CD4-positive, alpha-beta T cell treated with Interleukin-1 beta for 1 hour (primary cell): Measurements from ENCODE around the gene SRSF11.

Experiments used
- DNase-seq, 2 donors: peaks; one replicate each; pipeline ENCODE4 v3.0.0-alpha.2; 2020 to 2022

The SRSF11 gene

DNA sequence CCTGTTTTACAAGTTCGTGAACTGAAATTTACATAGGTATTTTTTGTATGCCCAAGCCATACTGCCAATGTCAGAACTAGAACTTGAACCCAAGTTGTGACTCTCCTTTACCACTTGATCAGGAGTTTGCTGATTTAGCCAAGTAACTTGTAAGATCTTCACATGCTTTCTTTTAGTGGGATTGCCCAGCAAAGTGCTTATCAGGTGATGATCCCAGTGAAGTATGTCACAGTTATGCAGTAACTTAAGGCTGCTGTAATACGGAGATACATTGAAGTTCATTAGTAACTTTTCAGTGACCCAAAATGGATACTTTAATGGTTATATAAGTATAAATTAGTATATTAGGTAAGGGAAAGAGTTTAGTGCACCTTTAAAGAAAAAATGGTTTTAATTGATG lies 3.8 kb downstream of the SRSF11 start:
- no peak for DNase-seq

DNA sequence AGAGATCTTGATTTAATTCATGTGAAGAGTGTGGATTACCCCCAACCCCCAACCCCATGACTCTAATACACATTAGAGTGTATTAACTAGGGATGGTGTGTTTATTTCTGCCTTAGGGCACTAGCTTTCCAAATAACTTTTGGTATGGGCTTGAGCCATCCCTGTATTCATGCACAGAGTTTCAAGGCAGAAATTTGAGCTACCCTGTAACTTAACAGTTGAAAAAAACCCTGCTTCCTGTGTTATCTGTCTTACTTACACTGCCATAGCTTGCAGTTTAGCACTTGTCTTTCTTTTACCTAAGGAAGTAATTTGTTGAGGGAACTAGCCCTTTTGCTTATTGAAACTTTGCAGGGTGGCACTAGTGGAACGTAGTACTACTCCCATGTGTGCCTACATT lies 6.3 kb downstream of the SRSF11 start:
- DNase-seq: no peak

DNA sequence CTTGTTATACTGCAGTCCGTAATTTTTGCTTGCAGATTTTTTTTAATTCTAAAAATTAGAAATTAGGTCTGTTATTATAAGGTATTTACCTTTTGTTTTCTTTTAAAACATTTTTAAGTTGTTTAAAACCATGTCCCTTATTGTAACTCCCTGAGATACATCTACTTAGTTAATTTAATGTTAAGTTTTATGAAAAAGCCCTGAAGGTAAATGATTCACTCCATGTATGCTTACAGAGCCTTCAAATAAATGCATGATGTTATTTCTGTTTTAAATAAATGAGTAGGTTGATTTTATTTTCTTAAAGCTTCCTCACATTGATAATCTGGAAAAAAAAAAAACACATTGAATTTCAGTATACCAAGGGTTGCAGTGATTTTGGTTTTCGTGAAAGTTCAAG lies 7.5 kb downstream of the SRSF11 start:
- no peak for DNase-seq

DNA sequence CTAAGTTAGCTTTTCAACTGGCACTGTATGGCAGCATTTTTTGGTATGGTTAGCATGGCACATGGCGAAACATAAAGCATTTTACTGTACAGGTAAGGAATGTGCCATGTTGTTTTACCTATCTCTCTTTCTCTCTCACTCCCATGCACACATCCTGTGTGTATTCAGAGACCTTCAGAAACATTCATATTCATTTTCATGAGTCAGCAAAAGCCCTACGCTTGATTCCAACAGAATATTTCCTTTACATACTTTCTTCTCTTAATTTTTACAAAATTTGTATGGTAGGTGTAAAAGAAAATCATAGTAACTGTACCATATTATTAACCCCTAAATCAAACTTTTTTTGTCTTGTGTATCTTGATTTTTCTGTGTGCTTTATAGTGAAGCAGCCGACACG lies 10.3 kb downstream of the SRSF11 start:
- DNase-seq: no peak

DNA sequence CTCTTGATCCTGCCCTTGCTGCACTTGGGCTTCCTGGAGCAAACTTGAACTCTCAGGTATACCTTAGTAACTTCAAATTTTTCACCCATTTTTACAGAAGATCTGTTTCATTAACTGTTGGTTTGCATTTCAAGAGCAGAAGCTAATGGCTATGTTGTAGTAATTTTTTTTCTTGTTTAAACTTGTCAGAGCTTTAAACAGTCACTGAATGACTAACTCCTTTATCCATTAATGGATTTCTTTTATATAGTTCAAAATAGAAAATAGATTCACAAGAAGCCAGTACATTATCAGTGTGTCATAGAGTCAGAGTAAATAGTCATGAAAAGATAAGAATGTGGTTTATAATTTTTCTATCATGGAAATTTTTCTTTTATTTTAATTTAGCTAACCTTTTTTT lies 13.6 kb downstream of the SRSF11 start:
- DNase-seq: no peak

DNA sequence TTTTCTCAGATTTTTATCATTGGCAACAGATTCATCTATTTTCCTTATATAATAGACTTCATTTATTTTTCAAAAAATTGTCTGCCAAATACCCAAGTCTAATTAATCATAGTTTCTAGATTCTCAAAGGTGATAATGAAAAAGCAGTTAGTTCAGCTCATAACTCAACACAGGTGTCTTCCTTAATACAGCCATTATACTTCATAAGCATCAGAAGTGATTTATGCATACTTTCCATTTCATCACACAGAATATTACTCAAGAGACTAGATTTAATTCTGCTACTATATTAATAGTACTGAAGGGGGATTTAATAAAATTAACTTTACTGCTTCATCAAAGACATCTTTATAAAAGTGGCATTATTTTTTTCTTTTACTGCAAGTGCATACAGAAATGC lies 18.8 kb downstream of the SRSF11 start:
- DNase-seq: no peak

DNA sequence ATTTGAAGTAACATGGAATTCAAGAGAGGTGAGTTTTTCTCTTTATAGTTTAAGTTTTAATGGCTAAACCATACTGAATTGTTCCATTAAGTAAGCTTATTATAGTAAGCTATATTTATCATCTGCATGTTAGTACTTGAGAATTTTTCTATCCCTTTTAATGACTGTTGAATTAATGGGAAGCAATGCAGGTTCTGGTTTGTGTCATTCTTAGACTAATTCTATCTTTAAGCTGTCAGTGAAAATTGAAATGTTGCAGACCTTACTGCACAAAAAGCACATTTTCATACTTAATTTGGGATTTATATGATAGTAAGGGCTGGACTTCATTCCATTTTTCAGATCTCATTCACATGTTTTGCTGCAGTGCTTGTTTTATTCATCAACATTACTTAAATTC lies 25.9 kb downstream of the SRSF11 start:
- DNase-seq: no peak

DNA sequence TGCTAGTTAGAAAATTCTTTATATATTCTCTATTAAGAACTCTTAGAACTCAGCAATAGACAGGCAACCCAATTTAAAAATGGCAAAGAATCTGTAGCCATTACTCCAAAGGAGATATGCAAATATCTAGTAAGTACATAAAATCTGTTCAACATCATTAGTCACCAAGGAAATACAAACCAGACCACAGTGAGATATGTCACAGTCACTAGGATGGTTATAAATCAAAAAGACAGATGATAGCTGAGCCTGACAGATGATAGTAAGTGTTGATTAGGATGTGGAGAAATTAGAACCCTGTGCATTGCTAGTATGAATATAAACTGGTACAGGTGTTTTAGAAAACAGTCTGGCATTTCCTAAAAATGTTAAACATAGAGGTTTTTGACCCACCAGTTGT lies 26.6 kb downstream of the SRSF11 start:
- DNase-seq: no peak

DNA sequence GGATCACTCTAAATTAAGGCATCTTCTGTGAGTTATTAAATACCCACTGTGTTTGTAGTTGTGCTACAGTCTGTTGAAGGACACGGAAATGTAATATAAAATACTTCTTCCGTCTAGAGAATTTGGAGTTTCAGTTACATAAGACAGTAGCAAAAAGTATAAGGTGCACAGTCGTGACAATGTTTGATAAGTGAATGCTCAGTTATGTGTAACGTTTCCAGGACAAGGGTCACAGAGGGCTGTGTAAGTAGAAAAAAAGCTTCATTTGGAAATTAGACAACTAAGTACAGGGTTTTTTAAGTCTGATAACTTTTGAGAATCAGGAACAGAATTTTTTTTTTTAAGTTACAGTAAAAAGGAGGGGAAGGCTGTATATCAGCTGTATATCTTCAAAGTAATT lies 27.5 kb downstream of the SRSF11 start:
- no peak for DNase-seq

DNA sequence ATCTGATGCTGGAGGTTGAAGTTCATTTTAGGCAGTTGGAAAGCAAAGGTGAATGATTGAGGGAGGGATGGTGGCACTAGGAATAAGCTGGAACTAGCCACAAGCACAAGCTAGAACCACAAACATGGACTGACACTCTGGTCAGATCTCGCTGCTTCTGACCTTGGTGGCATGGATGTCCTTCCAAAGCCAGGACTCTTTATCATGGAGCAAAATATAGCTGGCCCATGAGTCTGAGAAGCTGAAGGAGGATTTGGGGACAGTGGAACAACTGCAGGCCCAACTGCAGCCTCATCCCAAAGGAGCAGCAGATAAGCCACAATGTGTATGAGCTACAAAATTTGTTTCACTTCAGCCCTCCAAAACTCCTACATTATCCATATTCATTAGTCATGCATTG lies 35.5 kb downstream of the SRSF11 start:
- no peak for DNase-seq

DNA sequence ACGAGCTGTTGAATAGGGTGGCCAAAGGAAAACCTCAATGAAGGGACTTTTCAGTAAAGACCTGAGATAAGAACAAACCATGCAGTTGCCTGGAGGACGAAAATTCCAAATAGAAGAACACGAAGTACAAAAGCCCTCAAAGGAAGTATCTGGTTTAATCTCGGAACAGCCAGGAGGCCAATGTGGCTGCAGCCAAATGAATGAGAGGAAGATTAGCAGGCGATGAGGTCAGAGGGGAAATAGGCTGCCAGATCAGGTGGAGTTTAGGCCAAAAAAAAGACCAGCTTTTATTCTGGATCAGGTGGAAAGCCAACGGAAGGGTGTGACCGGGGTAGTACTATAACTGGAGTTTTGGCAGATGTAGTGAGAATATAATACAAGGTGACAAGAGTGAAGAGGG lies 43.7 kb downstream of the SRSF11 start:
- no peak for DNase-seq

DNA sequence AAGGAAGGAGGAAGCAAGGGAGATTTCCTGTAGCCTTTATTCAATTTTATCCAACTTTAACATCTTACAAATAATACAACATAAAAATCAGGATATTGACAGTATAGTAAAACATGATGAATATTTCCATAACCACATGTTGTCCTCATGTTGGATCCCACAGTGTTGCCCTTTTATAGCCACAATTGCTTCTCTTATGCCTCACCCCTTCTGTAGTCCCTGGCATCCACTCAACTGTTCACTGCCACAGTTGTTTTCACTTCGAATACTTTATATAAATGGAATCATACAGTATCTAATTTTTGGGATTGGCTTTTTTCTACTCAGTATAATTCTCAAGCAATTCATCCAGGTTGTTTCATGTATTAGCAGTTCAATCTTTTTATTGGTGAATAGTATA lies 44.8 kb downstream of the SRSF11 start:
- no peak for DNase-seq

DNA sequence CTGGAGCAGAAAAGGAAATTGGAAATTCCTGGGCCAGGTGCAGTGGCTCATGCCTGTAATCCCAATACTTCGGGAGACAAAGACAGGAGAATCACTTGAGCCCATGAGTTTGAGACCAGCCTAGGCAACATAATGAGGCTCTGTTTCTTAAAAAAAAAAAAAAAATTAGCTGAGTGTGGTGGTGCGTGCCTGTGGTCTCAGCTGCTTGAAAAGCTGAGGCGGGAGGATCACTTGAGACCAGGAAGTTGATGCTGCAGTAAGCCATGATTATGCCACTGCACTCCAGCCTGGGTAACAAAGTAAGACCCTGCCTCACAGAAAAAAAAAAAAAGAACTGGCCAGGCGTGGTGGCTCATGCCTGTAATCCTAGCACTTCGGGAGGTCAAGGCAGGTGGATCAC lies 56.7 kb downstream of the SRSF11 start:
- no peak for DNase-seq

DNA sequence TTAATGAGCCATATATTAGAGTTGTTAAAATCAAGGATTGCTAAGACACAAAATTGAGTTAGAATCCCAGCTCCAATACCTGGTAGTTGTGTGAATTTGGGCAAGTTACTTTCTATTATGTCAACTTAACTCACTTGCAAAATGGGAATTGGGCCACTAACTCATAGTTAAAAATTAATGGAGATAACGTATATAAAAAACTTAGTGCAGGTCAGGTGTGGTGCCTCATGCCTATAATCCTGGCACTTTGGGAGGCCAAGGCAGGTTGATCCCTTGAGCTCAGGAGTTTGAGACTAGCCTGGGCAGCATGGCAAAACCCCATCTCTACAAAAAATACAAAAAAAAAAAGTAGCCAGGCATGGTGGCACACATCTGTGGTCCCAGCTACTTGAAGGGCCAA lies 57.5 kb downstream of the SRSF11 start:
- DNase-seq: no peak

DNA sequence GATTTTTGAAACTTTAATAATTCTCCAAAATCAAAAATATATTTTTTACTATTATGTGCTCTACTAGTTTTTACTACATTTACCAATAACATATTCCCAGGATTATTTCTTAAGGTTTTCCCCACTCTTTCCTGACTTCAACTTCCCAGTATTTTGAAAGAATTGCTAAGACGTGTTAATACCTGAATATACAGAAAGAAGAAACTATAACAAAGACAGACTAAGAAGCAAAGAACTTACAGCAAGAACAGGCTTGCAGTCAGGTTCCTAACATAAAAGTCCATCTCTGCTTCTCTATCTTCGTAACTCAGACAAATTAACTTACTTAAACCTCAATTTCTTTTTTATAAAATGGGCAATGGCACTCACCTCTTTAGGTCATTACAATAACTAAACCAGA lies 63.2 kb downstream of the SRSF11 start:
- DNase-seq: no peak

DNA sequence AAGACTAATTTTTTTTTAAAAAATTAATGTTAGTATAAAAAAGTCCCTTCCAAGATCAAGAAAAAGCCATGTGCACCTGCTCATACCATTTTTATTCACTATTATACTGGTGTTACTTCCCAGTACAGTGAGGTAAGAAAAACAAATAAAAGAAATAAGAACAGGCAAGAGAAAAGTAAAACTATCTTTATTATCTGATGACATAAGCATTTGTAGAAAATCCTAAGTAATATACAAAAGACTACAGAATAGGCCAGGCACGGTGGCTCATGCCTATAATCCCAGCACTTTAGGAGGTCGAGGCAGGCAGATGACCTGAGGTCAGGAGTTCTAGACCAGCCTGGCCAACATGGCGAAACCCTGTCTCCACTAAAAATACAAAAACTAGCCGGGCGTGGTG lies 65.3 kb downstream of the SRSF11 start:
- no peak for DNase-seq

DNA sequence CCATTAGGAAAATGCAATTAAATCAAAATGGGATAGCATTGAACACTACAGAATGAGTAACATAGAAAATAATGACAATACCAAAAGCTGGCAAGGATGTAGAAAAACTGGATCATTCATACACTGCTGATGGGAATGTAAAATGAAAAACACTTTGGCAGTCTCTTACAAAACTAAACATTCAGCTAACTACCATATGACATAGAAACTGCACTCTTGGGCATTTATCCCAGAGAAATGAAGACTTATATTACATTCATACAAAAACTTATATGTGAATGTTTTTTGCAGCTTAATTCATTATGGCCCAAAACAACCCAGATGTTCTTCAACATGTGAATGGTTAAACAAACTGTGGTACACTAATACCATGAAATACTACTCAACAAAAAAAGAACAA lies 67.0 kb downstream of the SRSF11 start:
- no peak for DNase-seq

DNA sequence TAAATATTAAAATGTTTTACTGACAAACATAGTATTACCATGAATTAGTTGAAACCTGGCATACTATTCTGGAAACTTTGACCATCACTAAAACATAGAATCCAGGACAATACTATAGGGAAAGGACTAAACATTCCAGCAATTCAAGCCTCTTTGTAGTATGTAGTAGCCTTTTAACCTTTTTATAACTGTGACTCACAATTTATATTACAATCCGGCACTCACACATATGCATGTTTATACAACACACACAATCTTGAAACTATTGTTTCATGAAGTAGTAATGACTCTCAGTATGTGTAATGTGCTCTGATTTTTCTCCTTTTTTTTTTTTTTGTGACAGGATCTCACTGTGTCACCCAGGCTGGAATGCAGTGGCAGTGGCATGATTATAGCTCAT lies 69.0 kb downstream of the SRSF11 start:
- DNase-seq: no peak

DNA sequence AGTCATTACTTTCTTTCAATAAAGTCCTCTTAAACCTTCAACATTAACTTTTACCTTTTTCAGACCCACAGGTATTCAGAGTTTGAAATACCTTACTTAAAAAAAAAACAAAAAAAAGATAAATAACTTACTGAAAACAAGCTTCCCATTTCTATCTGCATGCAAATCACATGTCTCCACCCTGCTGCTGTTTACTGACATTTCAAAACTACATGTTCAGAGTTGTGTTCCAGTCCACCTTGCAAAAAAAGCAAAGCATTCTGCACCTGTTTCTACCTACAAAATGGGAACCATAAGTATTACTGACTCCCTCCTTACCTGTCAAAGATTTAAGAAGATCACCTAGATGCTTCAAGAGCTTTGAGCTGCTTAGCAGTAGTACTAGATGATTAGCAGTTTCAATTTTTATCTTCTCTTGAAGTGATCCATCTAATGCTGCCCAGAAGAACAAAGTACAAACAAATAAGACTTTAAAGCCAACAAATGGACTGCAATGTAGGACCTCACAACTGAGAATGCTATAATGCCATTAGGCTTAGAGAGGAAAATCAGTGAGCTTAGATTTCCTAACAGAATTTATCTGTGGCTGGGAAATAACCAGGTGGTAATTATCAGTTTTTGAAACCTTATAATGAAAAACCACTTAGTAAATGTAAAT lies 72.1 kb downstream of the SRSF11 start:
- no peak for DNase-seq

DNA sequence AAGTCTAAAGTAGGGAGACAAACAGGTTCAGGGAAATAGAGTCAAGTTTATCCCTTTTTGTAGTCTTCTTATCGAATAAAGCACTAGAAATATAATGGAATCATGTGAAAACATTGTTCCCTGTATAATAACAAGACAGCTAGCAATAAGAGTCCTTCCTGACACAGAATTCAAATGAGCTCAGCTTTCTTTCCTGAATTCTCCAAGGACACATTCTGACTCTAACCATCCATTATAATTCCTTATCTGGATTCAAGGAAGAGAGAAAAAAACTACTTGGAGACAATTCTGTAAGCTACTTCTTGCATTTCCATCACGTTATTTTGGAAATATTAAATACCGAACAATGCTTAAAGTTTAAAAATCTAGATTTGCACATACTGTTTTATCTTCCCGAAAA lies 74.6 kb downstream of the SRSF11 start:
- DNase-seq: no peak

DNA sequence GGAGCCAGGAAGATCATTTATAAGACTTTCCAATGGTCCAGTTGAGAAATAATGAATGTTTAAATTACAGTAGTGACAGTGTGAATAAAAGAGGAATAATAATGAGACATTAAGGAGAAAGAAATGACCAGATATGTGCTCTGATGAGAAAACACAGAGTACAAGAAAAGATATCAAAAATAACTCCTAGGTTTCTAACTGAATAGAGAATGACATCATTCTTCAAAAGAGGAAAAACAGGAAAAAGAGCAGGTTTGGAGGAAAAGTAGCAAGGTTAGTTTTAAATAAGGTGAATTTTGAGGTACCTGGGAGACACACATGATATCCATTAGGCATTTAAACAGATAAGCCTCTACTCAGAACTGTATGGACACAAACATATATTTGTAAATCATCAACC lies 78.3 kb downstream of the SRSF11 start:
- no peak for DNase-seq
